Left ventricle myocardium inferior (tissue), 1 donor: Measurements from ENCODE around the gene NRXN3. TPM values are rescaled to one million over a fixed set of nuclear protein-coding genes. Genes with fewer than 3 reads are reported as not detected.

ENCODE experiments used
- DNase-seq: peaks from one replicate; pipeline ENCODE4 v3.0.0-alpha.2; 2020
- H3K27ac ChIP-seq: fragments of 200-600 bp; replicated peaks from 2 replicates; pipeline ENCODE4 v1.8.0; 2021
- H3K27me3 ChIP-seq: fragments of 200-600 bp; 2 replicates; pipeline ENCODE4 v1.8.0; 2021; ENCODE audit warnings: low read depth
- H3K36me3 ChIP-seq: fragments of 200-600 bp; 2 replicates; pipeline ENCODE4 v1.8.0; 2021
- H3K4me1 ChIP-seq: fragments of 200-600 bp; 2 replicates; pipeline ENCODE4 v1.8.0; 2021
- H3K4me3 ChIP-seq: fragments of 200-600 bp; 2 replicates; pipeline ENCODE4 v1.8.0; 2021; ENCODE audit warnings: mild to moderate bottlenecking, moderate library complexity
- H3K9me3 ChIP-seq: fragments of 200-600 bp; replicated peaks from 2 replicates; pipeline ENCODE4 v1.8.0; 2021
- intact Hi-C: fragments of 100-400 bp; cut with micrococcal nuclease; formaldehyde crosslinking; loops from one replicate; pipeline ENCODE4 v1.11.0; 2022
- total RNA-seq: library from RNA; stranded (reverse); fragmentation: NEBNext Ultra II Directional; extraction: Animal tissue kit (Norgen Biotek cat#: 25700); gene quantifications from one replicate; pipeline ENCODE4 v1.2.1, GENCODE V29; 2021
- TF ChIP-seq, protein P1 (sequence below): fragments of 200-600 bp; IDR thresholded peaks from 2 replicates; pipeline ENCODE4 v1.8.0; 2021; ENCODE audit warnings: antibody characterized with exemption, mild to moderate bottlenecking, borderline replicate concordance
- donor health status: DM: no; HTN: yes; CAD: no; lungs with severe emphysema.

The NRXN3 gene
- total RNA-seq, 1 donor from 2014 or later = 1.2 TPM

DNA sequence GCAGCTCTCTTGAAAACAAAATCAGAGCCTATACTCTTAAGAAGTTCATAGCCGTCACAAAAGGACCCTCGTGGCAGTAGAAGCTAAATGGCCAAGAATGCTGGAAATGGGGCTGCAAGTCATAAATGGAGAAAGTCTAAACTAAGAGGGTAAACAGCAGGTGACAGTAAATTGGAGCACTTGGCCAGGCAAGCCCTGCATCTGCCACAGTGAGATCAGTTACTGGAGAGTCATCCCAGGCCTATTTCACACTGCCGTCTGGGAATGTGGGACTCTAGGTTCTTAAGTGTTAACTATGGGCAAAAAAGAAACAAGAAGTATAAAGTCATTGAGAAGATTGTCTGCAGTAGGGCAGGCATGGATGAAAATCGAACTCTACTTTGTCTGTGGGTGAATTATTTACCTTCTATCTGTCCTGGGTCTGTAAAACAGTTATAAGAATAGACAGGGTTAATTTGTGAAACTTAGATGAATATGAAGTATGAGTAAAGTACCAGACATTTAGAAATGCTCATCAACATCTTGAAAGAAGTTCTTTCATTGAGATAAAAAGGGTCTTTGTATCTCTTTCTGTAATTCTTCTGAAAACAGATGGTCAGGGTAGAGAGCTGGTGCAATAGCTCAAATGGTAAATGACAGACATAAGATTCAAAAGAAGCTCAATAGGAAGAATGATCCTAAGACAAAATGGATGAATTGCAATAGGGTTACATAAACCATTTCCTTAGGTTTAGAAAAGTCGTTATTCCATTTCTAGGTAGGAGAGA lies 1248.7 kb downstream of the NRXN3 start:
- no peak for DNase-seq
- Histone ChIP-seq H3K9me3 (peaks cover 7% of the 10 kb centered on the region), H3K27ac (no peak overlapping the region), H3K4me3 (no peak overlapping the region), H3K36me3 (no peaks in the 10 kb centered on the region), H3K27me3 (no peaks in the 10 kb centered on the region), H3K4me1 (no peaks in the 10 kb centered on the region)
- intact Hi-C loops = no loop called here
- TF ChIP-seq, protein P1, sequence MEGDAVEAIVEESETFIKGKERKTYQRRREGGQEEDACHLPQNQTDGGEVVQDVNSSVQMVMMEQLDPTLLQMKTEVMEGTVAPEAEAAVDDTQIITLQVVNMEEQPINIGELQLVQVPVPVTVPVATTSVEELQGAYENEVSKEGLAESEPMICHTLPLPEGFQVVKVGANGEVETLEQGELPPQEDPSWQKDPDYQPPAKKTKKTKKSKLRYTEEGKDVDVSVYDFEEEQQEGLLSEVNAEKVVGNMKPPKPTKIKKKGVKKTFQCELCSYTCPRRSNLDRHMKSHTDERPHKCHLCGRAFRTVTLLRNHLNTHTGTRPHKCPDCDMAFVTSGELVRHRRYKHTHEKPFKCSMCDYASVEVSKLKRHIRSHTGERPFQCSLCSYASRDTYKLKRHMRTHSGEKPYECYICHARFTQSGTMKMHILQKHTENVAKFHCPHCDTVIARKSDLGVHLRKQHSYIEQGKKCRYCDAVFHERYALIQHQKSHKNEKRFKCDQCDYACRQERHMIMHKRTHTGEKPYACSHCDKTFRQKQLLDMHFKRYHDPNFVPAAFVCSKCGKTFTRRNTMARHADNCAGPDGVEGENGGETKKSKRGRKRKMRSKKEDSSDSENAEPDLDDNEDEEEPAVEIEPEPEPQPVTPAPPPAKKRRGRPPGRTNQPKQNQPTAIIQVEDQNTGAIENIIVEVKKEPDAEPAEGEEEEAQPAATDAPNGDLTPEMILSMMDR = no peak

DNA sequence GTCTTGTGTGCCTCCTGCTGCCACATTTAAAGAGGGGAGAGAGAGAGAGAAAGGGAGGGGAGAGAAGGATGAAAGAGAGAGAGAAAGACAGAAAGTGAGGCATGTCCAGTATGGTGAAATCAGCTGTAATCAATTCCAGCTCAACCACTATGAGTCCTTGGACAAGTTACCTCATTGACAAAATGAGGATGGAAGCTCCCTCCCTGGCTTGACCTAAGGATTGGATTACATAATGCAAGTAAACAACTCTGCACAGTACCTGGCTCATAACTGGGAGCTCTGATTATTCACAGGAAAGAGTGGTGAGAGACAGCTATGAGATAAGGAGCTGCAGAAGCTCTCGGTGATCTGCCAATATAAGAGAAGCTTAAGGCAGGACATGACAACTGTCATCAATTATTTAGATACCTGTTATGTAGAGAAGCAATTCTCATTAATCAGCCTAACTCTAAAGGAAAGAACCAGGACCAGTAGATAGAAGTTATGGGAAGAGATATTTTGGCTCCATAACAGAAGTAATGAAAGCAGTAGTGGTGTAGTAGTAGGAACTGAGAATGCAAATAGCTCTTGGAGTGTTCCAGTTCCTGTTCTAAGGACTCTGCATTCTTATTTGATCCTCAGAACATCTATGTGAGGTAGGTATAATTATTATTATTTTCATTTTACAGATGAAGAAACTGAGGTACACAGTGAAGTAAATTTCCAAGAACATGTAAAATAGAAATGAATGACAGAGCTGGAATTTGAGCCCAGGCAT lies 1249.6 kb downstream of the NRXN3 start:
- Histone ChIP-seq H3K4me3 (no peak overlapping the region), H3K4me1 (no peaks in the 10 kb centered on the region), H3K27me3 (no peaks in the 10 kb centered on the region), H3K27ac (no peak overlapping the region), H3K36me3 (no peaks in the 10 kb centered on the region), H3K9me3 (peaks cover 7% of the 10 kb centered on the region)
- no peak for DNase-seq
- TF ChIP-seq, protein P1 = no peak
- intact Hi-C loops = no loop called here

GRCh38 chr14:79420725-79421124 lies 1250.6 kb downstream of the NRXN3 start:
- Histone ChIP-seq H3K9me3 (peaks cover 7% of the 10 kb centered on the region), H3K27ac (no peak overlapping the region), H3K36me3 (no peaks in the 10 kb centered on the region), H3K4me1 (no peaks in the 10 kb centered on the region), H3K27me3 (no peaks in the 10 kb centered on the region), H3K4me3 (no peak overlapping the region)
- DNase-seq = no peak
- TF ChIP-seq, protein P1 = no peak
- intact Hi-C loops = no loop called here

- H3K9me3 ChIP-seq = no peaks in the 10 kb centered on the region
- H3K27me3 ChIP-seq = no peaks in the 10 kb centered on the region
- H3K36me3 ChIP-seq = no peaks in the 10 kb centered on the region
- intact Hi-C loops = no loop called here
- DNase-seq = no peak
- no peaks in the 10 kb centered on the region for H3K4me1 ChIP-seq
- TF ChIP-seq, protein P1 = no peak
- H3K4me3 ChIP-seq = no peak overlapping the region
- H3K27ac ChIP-seq = no peak overlapping the region
Measured at GRCh38 chr14:79421811-79422210, 1251.6 kb downstream of the NRXN3 start.

DNA sequence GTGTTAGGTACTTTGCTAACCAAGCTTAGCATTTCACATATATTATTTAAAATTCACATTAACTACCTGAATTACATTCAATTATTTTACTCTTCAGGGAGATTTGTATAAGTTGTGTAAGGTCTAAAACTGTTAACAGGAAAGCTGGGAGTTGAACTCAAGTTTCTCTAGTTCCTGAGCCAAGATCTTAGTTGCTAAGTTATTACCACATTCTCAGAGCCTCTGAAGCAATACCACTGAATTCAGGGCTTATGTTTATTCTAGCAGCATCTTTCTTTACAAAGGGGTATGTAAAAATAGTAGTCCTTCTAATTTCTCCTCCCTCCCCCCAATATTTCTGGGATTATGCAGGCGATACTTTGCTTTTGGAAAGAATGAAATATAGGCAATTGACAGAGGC lies 1254.3 kb downstream of the NRXN3 start:
- no peak for DNase-seq
- H3K9me3 ChIP-seq = no peaks in the 10 kb centered on the region
- intact Hi-C loops = no loop called here
- no peaks in the 10 kb centered on the region for H3K36me3 ChIP-seq
- H3K4me1 ChIP-seq = no peaks in the 10 kb centered on the region
- no peaks in the 10 kb centered on the region for H3K27me3 ChIP-seq
- TF ChIP-seq, protein P1 = no peak
- H3K4me3 ChIP-seq = no peak overlapping the region
- H3K27ac ChIP-seq = no peak overlapping the region
